Mucosa of gallbladder (tissue), 1 donor: Measurements from ENCODE around the gene CACNB3. TPM values are rescaled to one million over a fixed set of nuclear protein-coding genes. Genes with fewer than 3 reads are reported as not detected.

Experiments
- DNase-seq: peaks from one replicate; pipeline ENCODE4 v3.0.0-alpha.2; 2020; ENCODE audit warnings: low spot score
- total RNA-seq: library from RNA; stranded (reverse); gene quantifications from one replicate; pipeline ENCODE4 v1.2.1, GENCODE V29; 2021
- donor health status: DM: no; HTN: no; CAD: no.

The CACNB3 gene
- 43.1 TPM for total RNA-seq

DNA sequence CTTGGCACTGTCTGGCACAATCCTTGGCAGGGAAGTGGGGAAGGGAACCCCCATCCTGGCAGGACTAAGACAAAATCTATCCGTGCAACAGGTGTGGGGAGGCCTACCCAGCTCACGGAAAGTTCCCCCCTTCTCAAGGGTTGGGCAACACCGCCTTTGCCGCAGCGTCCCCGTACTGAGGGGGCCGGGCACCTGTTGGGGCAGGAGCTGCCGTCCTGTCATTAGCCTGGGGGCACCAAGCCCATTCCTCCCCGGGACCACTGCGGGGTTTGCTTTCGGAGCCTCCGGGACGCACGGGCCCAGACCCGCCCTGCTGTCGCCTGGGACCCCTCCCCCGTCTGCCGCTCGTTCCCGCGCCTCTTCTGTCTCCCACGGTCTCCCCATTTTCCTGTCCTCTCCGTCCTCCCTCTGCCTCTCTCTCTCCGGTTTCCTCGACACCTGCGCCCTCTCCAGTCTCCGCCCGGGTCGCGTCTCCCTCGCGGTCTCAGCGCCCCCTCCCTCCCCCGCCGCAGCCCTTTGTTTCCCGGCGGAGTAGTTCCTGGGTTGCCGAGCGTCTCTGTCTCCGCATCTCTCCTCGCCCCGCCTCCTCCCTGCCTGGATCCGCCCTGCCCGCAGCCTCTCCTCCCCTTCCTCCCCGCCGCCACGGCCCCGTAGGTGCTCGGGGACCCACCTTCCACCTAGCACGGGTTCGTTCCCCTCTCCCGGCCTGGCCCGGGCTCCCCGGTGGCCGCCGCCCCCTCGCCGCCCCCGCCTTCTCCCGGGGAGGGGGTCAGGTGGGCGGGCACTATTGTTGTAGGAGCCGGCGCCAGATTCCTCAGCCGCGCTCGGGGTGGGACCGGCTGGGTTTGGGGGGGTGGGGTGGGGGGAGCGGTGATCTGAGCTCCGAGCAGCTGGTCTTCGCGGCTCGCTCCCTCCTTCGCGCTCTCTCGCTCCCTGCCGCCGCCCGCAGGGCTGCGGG lies at the start of gene CACNB3:
TSS of gene CACNB3 (plus strand) at position 624 of the 958 bp plus-strand sequence. CDS start 434 bp downstream, outside the sequence.
- DNase-seq, result peak; percentile 69

DNA sequence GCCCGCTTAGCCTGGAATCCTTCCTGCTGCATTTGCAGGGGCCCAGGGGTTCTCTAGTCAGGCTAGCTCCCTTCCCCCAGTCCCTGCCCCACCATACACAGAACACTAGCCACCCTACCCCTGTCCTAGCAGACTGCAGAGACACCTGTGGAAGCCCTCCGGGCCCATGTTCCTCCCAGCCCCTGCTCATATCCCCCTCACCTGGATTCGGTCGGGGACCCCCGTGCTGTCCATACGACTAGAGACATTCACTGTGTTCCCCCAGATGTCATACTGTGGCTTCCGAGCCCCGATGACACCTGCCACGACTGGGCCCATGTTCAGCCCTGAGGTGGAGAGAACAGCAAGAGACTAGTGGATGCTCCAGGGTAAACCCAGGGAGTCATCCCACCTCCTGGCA lies 49.6 kb upstream of the CACNB3 start:
- DNase-seq, result no peak

DNA sequence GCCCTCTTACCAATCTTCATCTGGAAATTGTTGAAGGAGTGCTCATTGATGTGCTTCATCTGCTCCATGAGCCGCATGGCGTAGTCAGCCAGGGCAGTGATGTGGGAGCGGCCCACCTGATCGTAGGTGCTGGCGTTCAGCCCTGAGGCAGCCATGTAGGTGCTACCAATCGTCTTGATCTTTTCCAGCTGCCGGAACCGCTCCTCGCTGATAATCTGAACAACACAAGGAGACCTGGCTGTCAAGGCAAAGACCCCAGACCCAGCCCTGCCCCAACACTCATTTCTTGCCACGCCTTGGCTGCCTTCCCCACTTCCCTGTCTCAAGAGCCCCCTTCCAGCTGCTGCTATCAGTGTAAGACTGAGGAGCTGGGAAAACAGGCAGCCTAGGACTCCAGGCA lies 47.5 kb upstream of the CACNB3 start:
- no peak for DNase-seq

DNA sequence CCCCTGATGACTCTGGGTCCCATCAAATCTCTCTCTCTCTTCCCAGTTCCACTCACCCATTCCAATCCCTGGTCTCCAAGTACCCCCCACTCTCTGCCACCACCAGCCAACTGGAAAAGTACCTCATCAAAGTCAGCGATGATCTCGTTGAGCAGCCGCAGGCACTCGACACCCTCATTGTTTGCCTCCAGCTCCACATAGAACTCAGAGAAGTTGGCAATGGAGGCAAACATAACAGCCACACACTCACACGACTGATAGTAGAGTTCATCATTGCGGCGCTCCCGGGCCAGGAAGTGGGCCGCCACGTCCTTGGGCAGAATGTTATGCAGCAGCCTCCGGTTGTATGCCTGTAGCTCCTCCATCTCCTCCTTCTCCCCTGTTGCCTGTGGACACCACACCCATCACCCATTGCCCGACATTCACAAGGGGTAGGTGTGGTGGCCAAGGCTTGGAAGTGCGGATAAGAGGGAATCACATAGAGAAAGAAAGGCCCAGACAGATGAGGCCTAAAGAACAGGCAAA lies 46.6 kb upstream of the CACNB3 start:
- no peak for DNase-seq

DNA sequence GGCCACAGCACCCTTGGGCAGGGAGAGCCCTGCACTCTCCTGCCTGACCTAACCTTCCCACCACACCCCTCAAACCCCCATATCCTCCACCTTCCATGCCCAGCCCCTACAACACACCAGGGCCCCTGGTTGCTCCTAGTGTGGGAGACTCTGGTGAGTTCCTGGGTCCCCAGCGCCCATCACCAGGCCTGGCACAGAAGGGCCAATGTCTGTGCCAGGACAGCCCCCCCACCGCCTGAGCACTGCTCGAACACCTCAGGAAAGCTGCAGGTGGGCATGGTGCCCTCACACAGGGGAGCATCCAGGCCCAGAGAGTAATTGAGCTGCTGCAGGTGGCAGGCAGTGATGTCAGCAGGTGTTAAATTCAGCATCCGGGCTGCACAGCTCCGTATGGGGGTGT lies 44.6 kb upstream of the CACNB3 start:
- no peak for DNase-seq

DNA sequence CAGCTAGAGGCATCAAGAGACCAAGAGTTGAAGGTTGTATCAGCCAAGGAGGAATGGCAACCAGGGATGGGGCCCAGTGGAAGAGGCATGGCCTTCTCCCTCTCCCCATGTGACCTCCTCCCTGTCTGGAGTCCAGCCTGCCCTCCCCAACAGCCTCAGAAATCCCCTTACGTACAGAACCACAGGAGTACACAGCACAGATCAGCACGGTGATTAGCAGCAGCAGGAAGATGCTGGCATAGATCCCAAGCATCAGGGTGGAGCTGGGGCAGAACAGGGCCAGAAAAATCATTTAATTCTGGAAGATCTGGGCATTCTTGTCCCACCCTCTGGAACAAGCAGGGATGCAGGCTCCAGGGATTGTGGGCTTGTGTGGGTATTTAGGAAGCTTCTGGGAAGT lies 43.8 kb upstream of the CACNB3 start:
- DNase-seq, result no peak

DNA sequence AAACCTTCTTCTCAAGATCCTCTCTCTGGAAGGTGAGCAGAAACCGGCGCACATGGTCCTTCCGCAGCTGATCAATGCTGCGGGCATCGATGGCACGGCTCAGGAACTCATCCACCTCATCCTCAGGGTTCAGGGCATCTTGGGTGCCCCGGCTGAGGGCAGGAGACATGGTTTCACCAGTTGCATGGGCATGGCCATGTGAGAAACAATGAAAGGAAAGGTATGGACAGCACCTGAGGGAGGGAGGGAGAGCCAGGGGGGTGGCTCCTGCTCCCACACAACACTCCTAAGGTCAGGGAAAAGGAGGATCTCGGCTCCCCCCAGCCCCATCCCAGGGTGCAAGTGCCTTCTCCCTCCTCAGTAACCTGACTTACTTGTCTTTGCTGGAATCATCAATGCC lies 43.0 kb upstream of the CACNB3 start:
- DNase-seq, result no peak

DNA sequence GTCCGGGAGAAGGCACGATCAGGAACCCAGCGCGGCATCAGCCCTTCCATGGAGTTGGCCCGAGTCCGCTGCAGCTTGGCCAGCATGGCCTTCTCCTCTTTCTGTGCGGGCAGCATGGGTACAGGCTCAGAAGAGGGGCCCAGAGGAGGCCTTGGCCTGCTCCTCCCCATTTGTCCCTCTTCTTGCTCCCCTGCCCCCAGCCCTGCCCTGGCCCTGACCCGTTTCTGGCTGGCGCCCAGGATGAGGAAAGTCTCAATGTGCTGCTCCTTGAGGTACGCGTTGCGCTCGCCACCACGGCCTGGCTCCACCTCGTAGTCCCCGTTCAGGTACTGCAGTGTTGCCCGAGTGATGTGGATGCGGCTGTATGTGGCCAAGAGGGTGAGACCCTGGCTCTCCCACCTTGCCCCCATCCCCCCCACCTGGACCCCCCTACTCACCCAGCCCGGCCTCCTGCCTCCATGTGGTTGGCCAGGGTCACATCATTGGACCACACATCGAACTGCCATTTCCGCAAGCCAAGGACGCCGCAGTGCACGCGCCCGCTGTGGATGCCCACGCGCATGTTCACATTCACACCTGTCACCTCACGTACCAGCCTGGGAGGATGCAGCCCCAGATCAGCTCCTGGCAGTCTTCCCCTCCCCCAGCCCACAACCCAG lies 42.2 kb upstream of the CACNB3 start:
- no peak for DNase-seq

DNA sequence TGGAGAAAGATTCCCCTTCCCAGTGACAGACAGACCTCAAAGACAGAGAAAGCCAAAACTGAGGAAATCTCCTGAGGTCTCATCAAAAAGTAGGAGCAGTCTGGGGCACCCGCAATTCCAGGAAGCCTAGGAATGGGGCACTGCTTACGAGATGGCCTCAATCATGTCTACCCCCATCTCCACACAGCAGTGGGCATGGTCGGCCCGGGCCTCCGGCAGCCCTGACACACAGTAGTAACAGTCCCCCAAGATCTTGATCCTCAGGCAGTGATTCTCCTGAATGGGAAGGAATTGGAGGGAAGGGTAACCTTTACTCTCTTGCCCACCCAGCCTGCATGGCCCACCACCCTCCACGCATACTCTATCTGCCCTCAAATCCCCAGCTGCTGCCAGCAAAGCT lies 41.3 kb upstream of the CACNB3 start:
- no peak for DNase-seq

DNA sequence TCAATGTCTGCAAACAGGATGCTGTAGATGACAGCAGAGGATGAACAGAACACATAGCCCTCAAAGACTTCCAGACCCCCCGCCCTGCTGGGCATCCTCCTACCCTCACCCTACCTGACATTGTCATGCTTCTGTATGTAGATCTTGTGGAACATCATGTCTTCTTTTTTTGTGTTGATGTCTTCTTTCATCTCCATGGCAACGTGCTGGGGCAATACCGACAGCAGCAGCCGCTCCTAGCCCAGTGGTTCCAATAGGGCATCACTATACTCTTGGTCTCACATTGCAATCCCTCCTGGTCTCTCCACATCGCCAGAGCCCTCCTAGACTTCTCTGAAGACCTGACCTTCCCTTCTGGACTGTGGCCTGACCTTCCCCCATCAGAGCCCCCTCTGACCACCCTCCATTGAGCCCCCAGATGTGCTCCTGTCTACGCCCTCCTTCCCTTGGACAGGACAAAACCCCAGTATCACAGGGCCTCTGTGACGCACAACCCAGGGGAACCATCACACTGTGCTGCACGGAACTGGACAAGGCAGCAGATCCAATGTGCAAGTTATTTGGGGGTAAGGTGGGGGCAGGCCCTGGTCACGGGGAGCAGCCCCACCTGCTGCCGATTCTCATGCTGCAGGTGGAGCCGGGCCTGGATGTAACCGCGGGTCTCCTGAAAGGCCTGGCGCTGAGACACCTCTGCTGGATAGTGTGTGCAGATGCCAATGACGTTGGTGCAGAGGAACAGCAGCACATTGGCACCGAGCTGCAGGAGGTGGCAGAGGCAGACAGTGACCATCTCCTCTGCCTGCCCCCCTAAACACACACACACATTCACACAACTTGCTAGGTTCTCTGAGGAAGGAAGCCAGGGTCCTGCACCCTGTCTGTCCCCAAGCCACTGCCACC lies 40.5 kb upstream of the CACNB3 start:
- DNase-seq, result no peak

DNA sequence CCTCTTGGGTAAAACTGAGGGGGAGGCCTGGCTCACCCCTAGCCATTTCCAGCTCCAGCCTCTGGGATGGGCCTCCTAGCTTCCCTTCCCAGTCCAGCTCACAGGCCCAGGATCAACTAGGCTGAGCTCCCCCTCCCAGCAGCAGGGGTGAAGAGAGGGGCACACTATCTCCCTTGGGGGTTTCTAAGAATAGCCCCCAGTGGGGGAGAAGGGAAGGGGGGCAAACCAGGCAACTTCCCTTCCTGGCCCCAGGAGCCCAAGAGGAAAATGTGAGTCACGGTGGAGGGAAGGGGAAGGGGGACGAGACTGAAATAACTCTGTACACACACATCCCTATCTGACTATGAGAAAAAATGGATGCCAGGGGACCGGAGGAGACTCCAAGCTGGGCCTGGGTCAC lies 38.4 kb upstream of the CACNB3 start:
- no peak for DNase-seq

DNA sequence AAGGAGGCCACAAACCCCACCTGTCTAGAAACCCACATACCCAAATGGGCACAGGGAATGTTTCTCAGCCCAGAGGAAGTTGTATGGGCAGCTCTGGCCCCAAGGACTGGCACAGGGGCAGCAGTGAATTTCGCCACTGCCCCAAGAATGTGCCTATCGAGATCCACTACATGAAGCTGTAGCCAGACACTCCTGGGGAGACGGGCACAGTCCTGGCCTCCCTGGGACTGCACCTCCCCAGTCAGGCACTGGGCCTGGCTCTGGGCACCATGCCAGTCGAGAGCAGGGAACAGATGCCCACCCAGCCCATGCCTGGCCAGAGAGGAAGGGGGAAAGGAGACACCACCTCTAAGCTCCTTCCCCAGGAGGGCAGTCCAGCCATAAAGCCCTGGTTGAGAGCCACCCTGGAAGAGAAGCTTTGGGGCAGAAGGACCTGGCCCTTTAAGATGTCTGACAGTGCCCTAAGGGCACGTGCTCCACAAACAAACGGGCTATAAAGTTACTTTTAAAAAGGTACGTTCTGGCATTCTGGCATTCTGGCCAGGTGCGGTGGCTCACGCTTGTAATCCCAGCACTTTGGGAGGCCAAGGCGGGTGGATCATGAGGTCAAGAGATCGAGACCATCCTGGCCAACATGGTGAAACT lies 37.8 kb upstream of the CACNB3 start:
- no peak for DNase-seq

DNA sequence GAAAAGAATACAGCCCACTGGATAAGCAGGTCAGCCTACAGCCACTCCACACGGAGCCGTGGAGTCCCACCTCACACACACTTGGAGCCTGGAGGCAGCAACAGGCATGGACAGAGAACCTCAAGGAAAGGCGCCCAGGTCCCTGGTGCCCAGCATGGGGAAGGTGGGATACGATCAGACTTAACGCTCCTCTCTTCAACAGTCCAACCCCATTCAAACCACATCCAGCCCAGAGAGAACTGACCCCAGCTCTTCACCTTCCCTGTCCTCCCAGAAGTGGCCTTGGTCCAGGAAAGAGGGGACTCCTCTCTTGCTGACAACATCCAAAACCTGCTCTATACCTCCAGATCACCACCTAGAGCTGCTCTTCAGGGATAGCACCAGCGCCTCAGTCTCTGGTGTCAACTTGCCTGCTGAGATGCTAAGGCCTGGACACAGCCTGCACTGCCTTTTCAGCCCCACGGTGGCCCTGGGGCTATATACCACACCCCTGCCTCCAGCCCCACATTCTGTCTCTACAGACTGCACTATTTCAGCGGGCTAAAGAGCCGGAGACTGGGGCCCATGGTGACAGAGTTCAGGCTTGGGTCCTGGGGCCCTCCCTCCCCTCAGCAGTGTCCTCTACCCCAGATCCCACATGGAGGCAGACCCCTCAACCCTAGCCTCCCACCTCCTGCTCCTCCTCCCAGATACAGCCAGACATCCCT lies 36.4 kb upstream of the CACNB3 start:
- no peak for DNase-seq

DNA sequence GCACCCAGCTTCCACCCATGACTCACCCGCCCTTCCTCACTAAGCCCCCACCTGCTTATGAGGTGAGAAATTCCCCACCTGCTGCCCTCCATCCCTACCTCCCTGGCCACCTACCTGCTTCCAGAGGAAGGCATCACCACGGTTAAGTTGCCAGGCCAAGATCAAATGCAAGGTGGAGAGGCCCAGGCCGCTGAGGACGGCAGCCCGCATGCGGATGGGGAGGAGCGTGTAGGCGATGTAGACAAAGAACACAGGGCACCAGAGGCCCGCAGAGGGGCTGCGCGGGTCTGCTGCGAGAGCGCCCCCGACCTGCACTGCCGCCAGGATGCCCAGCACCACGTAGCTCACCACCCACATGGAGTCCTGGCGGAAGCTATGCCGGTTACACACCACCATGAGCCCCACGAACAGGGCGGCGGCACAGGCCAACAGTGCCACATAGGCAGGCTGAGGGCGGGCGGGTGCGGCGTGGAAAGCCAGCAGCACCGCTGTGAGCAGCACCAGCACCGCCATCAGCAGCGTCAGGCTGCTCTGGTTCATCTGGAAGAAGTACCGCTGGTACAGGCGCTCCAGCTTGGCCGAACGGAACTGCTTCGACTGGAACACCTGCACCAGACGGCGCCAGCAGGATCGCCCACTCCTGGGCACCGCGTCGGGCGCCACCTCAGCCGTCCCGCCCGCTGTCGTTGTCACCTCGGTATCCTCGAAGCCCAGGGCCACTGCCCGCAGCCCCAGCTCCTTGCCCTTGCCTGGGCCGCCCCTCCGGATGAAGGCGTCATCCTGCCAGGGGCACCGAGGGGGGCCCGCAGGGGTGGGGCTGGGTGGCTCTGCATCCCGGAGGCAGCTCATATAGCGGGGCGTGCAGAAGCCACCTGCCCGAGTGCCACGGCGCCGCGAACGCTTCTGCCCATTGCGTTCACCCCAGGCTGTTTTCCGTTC lies 35.6 kb upstream of the CACNB3 start:
- DNase-seq, result no peak

DNA sequence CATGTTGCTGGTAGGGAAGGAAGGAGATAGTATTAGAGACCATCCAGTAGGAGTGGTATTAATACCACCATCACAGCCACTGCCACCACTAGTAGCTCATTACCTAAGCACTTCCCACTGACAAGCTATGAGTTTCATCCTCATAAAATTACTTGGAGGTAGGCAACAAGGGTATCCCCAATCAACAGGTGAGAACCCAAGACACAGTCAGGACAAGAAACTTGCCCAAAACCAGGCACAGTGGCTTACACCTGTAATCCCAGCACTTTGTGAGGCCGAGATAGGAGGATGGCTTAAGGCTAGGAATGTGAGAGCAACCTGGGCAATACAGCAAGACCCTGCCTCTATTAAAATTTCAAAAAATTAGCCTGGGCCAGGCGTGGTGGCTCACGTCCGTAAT lies 34.9 kb upstream of the CACNB3 start:
- DNase-seq, result no peak

DNA sequence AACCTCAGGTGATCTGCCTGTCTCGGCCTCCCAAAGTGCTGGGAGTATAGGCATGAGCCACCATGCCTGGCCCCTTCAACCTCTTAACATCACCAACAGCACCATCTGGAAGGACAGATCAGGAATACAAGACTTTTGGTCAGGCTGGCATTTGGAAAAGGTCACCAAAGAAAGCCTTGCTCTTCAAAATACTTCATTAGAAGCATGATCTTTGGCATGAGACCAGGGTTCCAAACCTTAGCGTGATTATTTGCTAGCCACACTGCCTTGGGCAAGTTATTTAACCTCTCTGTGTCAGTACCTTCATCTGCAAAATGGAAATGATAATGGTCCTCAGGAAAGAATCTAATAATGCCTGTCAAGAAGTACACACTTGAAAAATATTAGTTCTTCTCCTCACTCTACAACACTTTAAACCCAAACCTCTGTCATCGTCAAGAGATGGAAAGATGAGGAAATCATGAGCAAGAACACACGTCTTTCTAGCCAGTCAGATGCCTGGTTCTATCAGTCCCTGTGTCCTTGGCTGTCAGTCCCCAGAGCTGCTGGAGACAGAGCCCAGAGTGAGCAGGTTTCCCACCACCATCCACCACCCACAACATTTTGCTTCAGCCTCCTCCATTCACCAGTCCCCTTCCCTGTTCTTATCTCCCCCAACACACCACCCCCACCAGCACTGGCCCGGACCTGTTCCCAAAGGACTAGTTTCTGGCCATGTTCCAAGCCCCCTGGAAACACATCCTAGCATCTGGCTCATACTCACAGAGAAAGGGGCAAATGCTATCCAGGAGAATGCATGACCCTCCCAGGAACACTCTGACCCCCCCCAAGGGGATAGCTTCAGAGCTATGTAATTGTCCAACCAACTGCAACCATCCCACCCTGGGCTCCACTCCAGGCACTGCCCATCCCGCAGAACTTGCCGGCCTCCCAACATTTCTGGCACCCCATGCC lies 31.4 kb upstream of the CACNB3 start:
- DNase-seq, result no peak

DNA sequence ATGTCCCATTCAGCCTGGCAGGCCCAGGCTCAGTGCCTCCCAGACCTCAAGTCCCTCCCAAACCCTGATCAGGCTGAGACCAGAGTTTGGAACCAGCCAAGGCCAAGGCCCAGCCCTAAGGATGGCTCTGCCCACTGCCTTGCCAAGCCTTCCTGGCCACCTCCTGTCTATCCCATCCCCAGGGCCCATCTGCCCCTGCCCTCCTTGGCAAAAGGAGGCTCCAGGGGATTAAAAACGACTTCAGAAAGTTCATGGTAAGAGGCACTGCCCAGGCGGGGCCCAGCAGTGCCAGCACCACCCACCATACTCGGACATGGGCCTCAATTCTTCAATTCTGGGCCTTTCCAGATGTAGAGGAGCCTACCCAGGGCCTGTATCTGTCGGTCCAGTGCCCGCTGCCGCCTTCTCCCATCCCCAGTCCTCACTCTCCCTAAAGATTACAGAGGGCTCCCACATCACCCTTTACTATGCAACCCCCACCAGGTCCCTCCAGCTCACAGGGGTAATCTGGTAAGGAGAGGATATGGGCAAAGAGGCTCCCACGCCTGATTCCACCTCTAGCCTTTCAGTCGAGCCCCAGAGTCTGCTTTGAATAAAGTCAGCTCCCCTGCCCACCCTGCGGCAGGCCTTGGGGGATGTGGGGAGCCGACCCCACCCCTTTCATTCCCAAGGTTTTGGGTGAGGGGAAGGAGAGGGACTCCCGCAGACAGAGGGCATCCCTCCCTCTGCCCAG lies 30.3 kb upstream of the CACNB3 start:
- DNase-seq, result no peak

DNA sequence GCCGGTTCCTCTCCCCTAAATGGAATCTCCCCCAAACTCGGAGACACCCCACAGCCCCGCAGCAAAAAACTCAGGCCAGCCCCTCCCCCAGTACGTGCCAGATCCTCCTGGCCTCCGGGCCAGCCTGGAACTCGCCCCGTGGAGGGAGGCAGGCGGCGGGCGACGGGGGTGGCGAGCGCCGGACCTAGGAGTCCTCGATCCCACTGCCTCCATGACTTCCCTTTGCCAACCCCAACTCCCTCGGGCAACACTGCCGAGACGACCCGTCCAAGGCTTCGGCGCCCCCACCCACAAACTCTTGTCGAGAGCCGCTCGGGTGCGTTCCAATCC lies 29.8 kb upstream of the CACNB3 start:
- DNase-seq, result no peak
